Activated T-helper 1 cell treated with anti-CD3 and anti-CD28 coated beads, Interleukin-12 subunit alpha, Interleukin-12 subunit beta, Interleukin-2, Interleukin-4 antibody, amounts not matched to agents 30 ng/mL and 10 ng/mL and 1 ng/mL, durations not matched to agents 14 hours and 24 hours and 36 hours (primary cell): ENCODE data around the gene SLC16A13. TPM values are rescaled to one million over a fixed set of nuclear protein-coding genes. Genes with fewer than 3 reads are reported as not detected.

Source experiments
- DNase-seq: peaks from one replicate; pipeline ENCODE4 v3.0.0; 2021; ENCODE audit warnings: low spot score
- H3K27ac Mint-ChIP-seq: one replicate; pipeline ENCODE4 v1.8.0; 2021; ENCODE audit warnings: mild to moderate bottlenecking, mixed read lengths
- H3K27me3 Mint-ChIP-seq: one replicate; pipeline ENCODE4 v1.8.0; 2022; ENCODE audit warnings: mild to moderate bottlenecking, moderate library complexity, mixed read lengths; ENCODE audit not compliant: insufficient read depth
- H3K36me3 Mint-ChIP-seq: one replicate; pipeline ENCODE4 v1.8.0; 2021; ENCODE audit warnings: low read depth, mixed read lengths
- H3K4me1 Mint-ChIP-seq: one replicate; pipeline ENCODE4 v1.8.0; 2021; ENCODE audit warnings: low read depth, mixed read lengths
- H3K4me3 Mint-ChIP-seq: one replicate; pipeline ENCODE4 v1.8.0; 2021; ENCODE audit warnings: mild to moderate bottlenecking, moderate library complexity, mixed read lengths
- H3K9me3 Mint-ChIP-seq: one replicate; pipeline ENCODE4 v1.8.0; 2021; ENCODE audit warnings: mixed read lengths
- intact Hi-C: fragments of 100-400 bp; cut with micrococcal nuclease; formaldehyde crosslinking; loops from one replicate; pipeline ENCODE4 v1.15.1; 2024
- total RNA-seq: library from RNA; stranded (reverse); gene quantifications from 2 replicates; pipeline ENCODE4 v1.2.3, GENCODE V29; 2022

SLC16A13 gene
- total RNA-seq, 1 donor from 2014 or later: 14.8 TPM

GRCh38 chr17:7016886-7017826 is 18.7 kb upstream of the SLC16A13 start:
- Mint-ChIP-seq H3K27me3 (peaks cover 7% of the 10 kb centered on the region), H3K36me3 (peaks cover 17% of the 10 kb centered on the region), H3K27ac (peak overlapping the region; percentile 94), H3K4me1 (peaks cover 68% of the 10 kb centered on the region), H3K4me3 (peak overlapping the region; percentile 91), H3K9me3 (no peaks in the 10 kb centered on the region)
- intact Hi-C loops: loop anchor here (5.0 to 10.0 kb wide), 3 partner anchors 838 to 1435 kb away; partner anchors contain the start of genes CYB5D1, NAA38, NLRP1 and PER1
- DNase-seq: no peak

- Mint-ChIP-seq H3K4me3 (peak overlapping the region; percentile 91), H3K9me3 (no peaks in the 10 kb centered on the region), H3K36me3 (peaks cover 17% of the 10 kb centered on the region), H3K27ac (peak overlapping the region; percentile 57), H3K27me3 (peaks cover 3% of the 10 kb centered on the region), H3K4me1 (peaks cover 74% of the 10 kb centered on the region)
- intact Hi-C loops: loop anchor here (5.0 to 10.0 kb wide), 3 partner anchors 837 to 1436 kb away; partner anchors contain the start of genes CYB5D1, NAA38, NLRP1 and PER1
- peak; percentile 38 for DNase-seq
These were observed 18.0 kb upstream of the SLC16A13 start for GRCh38 chr17:7017827-7018200.

- Mint-ChIP-seq H3K9me3 (no peaks in the 10 kb centered on the region), H3K27ac (peak overlapping the region; percentile 57), H3K27me3 (peaks cover 3% of the 10 kb centered on the region), H3K4me3 (peak overlapping the region; percentile 91), H3K4me1 (peaks cover 77% of the 10 kb centered on the region), H3K36me3 (peaks cover 14% of the 10 kb centered on the region)
- intact Hi-C loops: loop anchor here (5.0 to 10.0 kb wide), 3 partner anchors 836 to 1436 kb away; partner anchors contain the start of genes CYB5D1, NAA38, NLRP1 and PER1
- no peak for DNase-seq
These were observed 17.4 kb upstream of the SLC16A13 start for GRCh38 chr17:7018331-7018964.

- Mint-ChIP-seq H3K9me3 (no peaks in the 10 kb centered on the region), H3K36me3 (peaks cover 10% of the 10 kb centered on the region), H3K27ac (no peak overlapping the region), H3K27me3 (peaks cover 3% of the 10 kb centered on the region), H3K4me3 (no peak overlapping the region), H3K4me1 (peaks cover 85% of the 10 kb centered on the region)
- intact Hi-C loops: loop anchor here (5.0 to 10.0 kb wide), 3 partner anchors 835 to 1437 kb away; partner anchors contain the start of genes CYB5D1, NAA38, NLRP1 and PER1
- DNase-seq: no peak
These were observed 16.4 kb upstream of the SLC16A13 start for GRCh38 chr17:7019367-7019766.

- Mint-ChIP-seq H3K27me3 (peaks cover 3% of the 10 kb centered on the region), H3K4me3 (peak overlapping the region; percentile 30), H3K27ac (no peak overlapping the region), H3K36me3 (peaks cover 10% of the 10 kb centered on the region), H3K9me3 (no peaks in the 10 kb centered on the region), H3K4me1 (peaks cover 88% of the 10 kb centered on the region)
- no peak for DNase-seq
- intact Hi-C loops: loop anchor here (5.0 to 10.0 kb wide), 4 partner anchors 178 to 1438 kb away; partner anchors contain the start of genes CYB5D1, NAA38, NLRP1 and PER1
These were observed 15.8 kb upstream of the SLC16A13 start for GRCh38 chr17:7019839-7020519.

GRCh38 chr17:7020894-7021664 is 14.7 kb upstream of the SLC16A13 start:
- Mint-ChIP-seq H3K36me3 (peaks cover 10% of the 10 kb centered on the region), H3K4me3 (peak overlapping the region; percentile 6), H3K9me3 (no peaks in the 10 kb centered on the region), H3K27me3 (peaks cover 3% of the 10 kb centered on the region), H3K27ac (peak overlapping the region; percentile 55), H3K4me1 (peaks cover 77% of the 10 kb centered on the region)
- DNase-seq: no peak
- intact Hi-C loops: loop anchor here (5.0 kb wide), 1 partner anchor 179 kb away; no protein-coding TSS in a partner anchor

- Mint-ChIP-seq H3K9me3 (no peaks in the 10 kb centered on the region), H3K4me3 (peak overlapping the region; percentile 74), H3K27ac (peak overlapping the region; percentile 87), H3K36me3 (peaks cover 3% of the 10 kb centered on the region), H3K27me3 (peaks cover 3% of the 10 kb centered on the region), H3K4me1 (peaks cover 68% of the 10 kb centered on the region)
- intact Hi-C loops: loop anchor here (1.0 to 5.0 kb wide), 2 partner anchors 8 to 180 kb away; a partner anchor contains a TSS
- peak; percentile 78 for DNase-seq
These were observed 13.6 kb upstream of the SLC16A13 start for GRCh38 chr17:7021993-7022778.

GRCh38 chr17:7022781-7023571 is 12.8 kb upstream of the SLC16A13 start, which contains the start of gene BCL6B:
BCL6B (plus strand) TSS chr17:7023050; CDS start chr17:7023672, 622 bp downstream.
- H3K4me3 Mint-ChIP-seq: peak within 1 kb of the TSS; percentile 74
- H3K27ac Mint-ChIP-seq: peak within 1 kb of the TSS; percentile 87
- peaks cover 3% of the 10 kb centered on the region for H3K27me3 Mint-ChIP-seq
- intact Hi-C loops: loop anchor here (1.0 to 5.0 kb wide), 3 partner anchors 9 to 181 kb away; a partner anchor contains a TSS
- peaks cover 62% of the 10 kb centered on the region for H3K4me1 Mint-ChIP-seq
- DNase-seq: no peak
- no peaks in the 10 kb centered on the region for H3K36me3 Mint-ChIP-seq
- no peaks in the 10 kb centered on the region for H3K9me3 Mint-ChIP-seq

GRCh38 chr17:7023576-7024401 is 12.0 kb upstream of the SLC16A13 start:
- H3K4me1 Mint-ChIP-seq: peaks cover 62% of the 10 kb centered on the region
- peak overlapping the region; percentile 87 for H3K27ac Mint-ChIP-seq
- intact Hi-C loops: loop anchor here (1.0 to 5.0 kb wide), 2 partner anchors 12 to 181 kb away; no protein-coding TSS in a partner anchor
- peaks cover 2% of the 10 kb centered on the region for H3K27me3 Mint-ChIP-seq
- H3K9me3 Mint-ChIP-seq: no peaks in the 10 kb centered on the region
- DNase-seq: peak; percentile 94
- peak overlapping the region; percentile 74 for H3K4me3 Mint-ChIP-seq
- no peaks in the 10 kb centered on the region for H3K36me3 Mint-ChIP-seq

GRCh38 chr17:7024402-7024785 is 11.4 kb upstream of the SLC16A13 start:
- peaks cover 2% of the 10 kb centered on the region for H3K27me3 Mint-ChIP-seq
- intact Hi-C loops: loop anchor here (5.0 kb wide), 1 partner anchor 182 kb away; no protein-coding TSS in a partner anchor
- H3K9me3 Mint-ChIP-seq: no peaks in the 10 kb centered on the region
- H3K4me3 Mint-ChIP-seq: no peak overlapping the region
- H3K4me1 Mint-ChIP-seq: peaks cover 62% of the 10 kb centered on the region
- no peak for DNase-seq
- H3K36me3 Mint-ChIP-seq: no peaks in the 10 kb centered on the region
- H3K27ac Mint-ChIP-seq: no peak overlapping the region
